GM18867 (cell line): ENCODE results near the gene MOCS1.

Experiments used
- ATAC-seq: cut with Tn5 transposase; IDR thresholded peaks from one replicate; pipeline ENCODE4 v1.9.1; 2021; ENCODE audit warnings: mild to moderate bottlenecking, moderate library complexity; ENCODE audit not compliant: unreplicated experiment

MOCS1 gene

GRCh38 chr6:39925191-39925930 lies 8.9 kb downstream of the MOCS1 start:
- ATAC-seq = no peak

GRCh38 chr6:39924283-39924682 lies 10.0 kb downstream of the MOCS1 start:
- no peak for ATAC-seq

- ATAC-seq = no peak
These were observed 10.4 kb downstream of the MOCS1 start for GRCh38 chr6:39923861-39924260.

- ATAC-seq = no peak
These were observed 10.9 kb downstream of the MOCS1 start for GRCh38 chr6:39923394-39923793.

GRCh38 chr6:39922821-39923220 lies 11.4 kb downstream of the MOCS1 start:
- ATAC-seq = no peak

- no peak for ATAC-seq
These were observed 14.1 kb downstream of the MOCS1 start for GRCh38 chr6:39920157-39920556.

- ATAC-seq = no peak
These were observed 15.4 kb downstream of the MOCS1 start for GRCh38 chr6:39918831-39919230.

- no peak for ATAC-seq
These were observed 16.3 kb downstream of the MOCS1 start for GRCh38 chr6:39917981-39918380.

- no peak for ATAC-seq
These were observed 16.9 kb downstream of the MOCS1 start for GRCh38 chr6:39917329-39917728.

- ATAC-seq = no peak
These were observed 18.4 kb downstream of the MOCS1 start for GRCh38 chr6:39915866-39916265.

GRCh38 chr6:39914239-39914638 lies 20.0 kb downstream of the MOCS1 start:
- no peak for ATAC-seq

GRCh38 chr6:39913391-39913916 lies 20.8 kb downstream of the MOCS1 start:
- no peak for ATAC-seq

GRCh38 chr6:39912446-39912845 lies 21.8 kb downstream of the MOCS1 start:
- no peak for ATAC-seq

GRCh38 chr6:39911513-39912125 lies 22.6 kb downstream of the MOCS1 start:
- no peak for ATAC-seq

- ATAC-seq = no peak
These were observed 23.5 kb downstream of the MOCS1 start for GRCh38 chr6:39910744-39911143.

GRCh38 chr6:39910164-39910563 lies 24.1 kb downstream of the MOCS1 start:
- ATAC-seq = no peak

- ATAC-seq = no peak
These were observed 24.6 kb downstream of the MOCS1 start for GRCh38 chr6:39909701-39910100.

GRCh38 chr6:39908838-39909583 lies 25.3 kb downstream of the MOCS1 start:
- ATAC-seq = no peak

GRCh38 chr6:39907871-39908575 lies 26.2 kb downstream of the MOCS1 start:
- ATAC-seq = no peak

GRCh38 chr6:39906318-39906761 lies 27.9 kb downstream of the MOCS1 start:
- no peak for ATAC-seq

GRCh38 chr6:39905640-39905975 lies 28.7 kb downstream of the MOCS1 start:
- no peak for ATAC-seq
